ENCODE data around the gene JMJD8.

DNA sequence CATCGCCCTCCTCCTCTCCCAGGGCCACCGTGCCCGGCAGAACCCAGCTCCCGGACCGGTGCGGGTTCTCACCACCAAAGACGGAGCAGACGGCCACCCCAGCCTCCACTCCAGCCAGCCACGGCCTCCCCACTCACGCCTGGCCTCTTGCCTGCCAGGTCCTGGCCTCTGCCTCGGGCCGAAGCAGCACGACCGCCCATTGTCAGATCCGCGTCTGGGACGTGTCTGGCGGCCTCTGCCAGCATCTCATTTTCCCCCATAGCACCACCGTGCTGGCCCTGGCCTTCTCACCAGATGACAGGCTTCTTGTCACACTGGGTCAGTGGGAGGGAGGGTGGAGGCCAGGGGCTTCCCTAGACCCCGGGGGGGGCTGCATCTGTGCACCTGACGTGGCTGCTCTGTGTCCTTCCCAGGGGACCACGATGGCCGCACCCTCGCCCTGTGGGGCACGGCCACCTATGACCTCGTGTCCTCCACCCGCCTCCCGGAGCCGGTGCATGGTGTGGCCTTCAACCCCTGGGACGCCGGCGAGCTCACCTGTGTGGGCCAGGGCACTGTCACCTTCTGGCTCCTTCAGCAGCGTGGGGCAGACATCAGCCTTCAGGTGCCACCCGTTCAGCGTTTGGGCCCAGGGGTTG is 22.8 kb downstream of the JMJD8 start:
- TF ChIP-seq, protein P1, sequence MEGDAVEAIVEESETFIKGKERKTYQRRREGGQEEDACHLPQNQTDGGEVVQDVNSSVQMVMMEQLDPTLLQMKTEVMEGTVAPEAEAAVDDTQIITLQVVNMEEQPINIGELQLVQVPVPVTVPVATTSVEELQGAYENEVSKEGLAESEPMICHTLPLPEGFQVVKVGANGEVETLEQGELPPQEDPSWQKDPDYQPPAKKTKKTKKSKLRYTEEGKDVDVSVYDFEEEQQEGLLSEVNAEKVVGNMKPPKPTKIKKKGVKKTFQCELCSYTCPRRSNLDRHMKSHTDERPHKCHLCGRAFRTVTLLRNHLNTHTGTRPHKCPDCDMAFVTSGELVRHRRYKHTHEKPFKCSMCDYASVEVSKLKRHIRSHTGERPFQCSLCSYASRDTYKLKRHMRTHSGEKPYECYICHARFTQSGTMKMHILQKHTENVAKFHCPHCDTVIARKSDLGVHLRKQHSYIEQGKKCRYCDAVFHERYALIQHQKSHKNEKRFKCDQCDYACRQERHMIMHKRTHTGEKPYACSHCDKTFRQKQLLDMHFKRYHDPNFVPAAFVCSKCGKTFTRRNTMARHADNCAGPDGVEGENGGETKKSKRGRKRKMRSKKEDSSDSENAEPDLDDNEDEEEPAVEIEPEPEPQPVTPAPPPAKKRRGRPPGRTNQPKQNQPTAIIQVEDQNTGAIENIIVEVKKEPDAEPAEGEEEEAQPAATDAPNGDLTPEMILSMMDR (IDR thresholded peaks at IDR 0.05), result peak in 1 of 5 experiments; percentile 17
- TF ChIP-seq POLR2A (IDR thresholded peaks at IDR 0.05), result no peak

All from tibial nerve (tissue), 3 donors.